ENCODE data around the gene PTPN5.
"Not testable (repeated sequence)": the region's sequence is repeated elsewhere in the genome, so short reads cannot be mapped to it uniquely, and the experiment has no call there.

The PTPN5 gene

GRCh38 chr11:18791207-18791968 lies at the start of gene PTPN5:
Gene PTPN5 (minus strand): TSS chr11:18791798. CDS start chr11:18771958, 19,840 bp downstream.
- DNase-seq = no peak

- DNase-seq = no peak
Observed at GRCh38 chr11:18836417-18836816, 44.8 kb upstream of the PTPN5 start.

- DNase-seq = no peak
Observed at GRCh38 chr11:18834754-18835466, 43.3 kb upstream of the PTPN5 start.

GRCh38 chr11:18820160-18820559 lies 28.6 kb upstream of the PTPN5 start:
- DNase-seq = not testable (repeated sequence)

- no peak for DNase-seq
Observed at GRCh38 chr11:18804199-18804999, 12.8 kb upstream of the PTPN5 start.

GRCh38 chr11:18802381-18803257 lies 11.0 kb upstream of the PTPN5 start:
- DNase-seq = peak; percentile 46 to 64

GRCh38 chr11:18798799-18799469 lies 7.3 kb upstream of the PTPN5 start:
- DNase-seq = no peak

- no peak for DNase-seq
Observed at GRCh38 chr11:18794956-18795355, 3.4 kb upstream of the PTPN5 start.

- DNase-seq = no peak
Observed at GRCh38 chr11:18792827-18793226, 1.2 kb upstream of the PTPN5 start.

- DNase-seq = no peak
Observed at GRCh38 chr11:18791969-18792628, 501 bp upstream of the PTPN5 start.

- no peak for DNase-seq
Observed at GRCh38 chr11:18790883-18791206, 753 bp downstream of the PTPN5 start.

- no peak for DNase-seq
Observed at GRCh38 chr11:18789942-18790341, 1.7 kb downstream of the PTPN5 start.

- no peak for DNase-seq
Observed at GRCh38 chr11:18785411-18785810, 6.2 kb downstream of the PTPN5 start.

- no peak for DNase-seq
Observed at GRCh38 chr11:18780896-18781295, 10.7 kb downstream of the PTPN5 start.

- no peak for DNase-seq
Observed at GRCh38 chr11:18780329-18780728, 11.3 kb downstream of the PTPN5 start.

- no peak for DNase-seq
Observed at GRCh38 chr11:18778468-18778867, 13.1 kb downstream of the PTPN5 start.

- DNase-seq = no peak
Observed at GRCh38 chr11:18776324-18776723, 15.3 kb downstream of the PTPN5 start.

GRCh38 chr11:18775492-18776292 lies 15.9 kb downstream of the PTPN5 start:
- DNase-seq = peak; percentile 37 to 45

GRCh38 chr11:18774801-18775200 lies 16.8 kb downstream of the PTPN5 start:
- DNase-seq = no peak

- DNase-seq = no peak
Observed at GRCh38 chr11:18773681-18774080, 17.9 kb downstream of the PTPN5 start.

- DNase-seq = no peak
Observed at GRCh38 chr11:18773104-18773503, 18.5 kb downstream of the PTPN5 start.

All from AML-193 (cell line).